Ishikawa (cell line): ENCODE results near the gene SLC25A34.
A peak's percentile ranks its signal among the peaks of the same experiment; 100 is the strongest.

ENCODE experiments used
- CEBPB ChIP-seq: IDR thresholded peaks from 2 replicates; pipeline ENCODE4 v1.6.1; 2012
- CREB1 ChIP-seq: IDR thresholded peaks from 2 replicates; pipeline ENCODE4 v1.6.1; 2012; ENCODE audit warnings: low read depth
- EGR1 ChIP-seq: IDR thresholded peaks from 2 replicates; pipeline ENCODE4 v1.6.1; 2012
- EP300 ChIP-seq: IDR thresholded peaks from 2 replicates; pipeline ENCODE4 v1.6.1; 2012; ENCODE audit warnings: borderline replicate concordance
- FOXM1 ChIP-seq: IDR thresholded peaks from 2 replicates; pipeline ENCODE4 v1.6.1; 2012; ENCODE audit warnings: low read depth, borderline replicate concordance
- MAX ChIP-seq: IDR thresholded peaks from 2 replicates; pipeline ENCODE4 v1.6.1; 2012
- NFIC ChIP-seq: IDR thresholded peaks from 2 replicates; pipeline ENCODE4 v1.6.1; 2012
- RAD21 ChIP-seq: IDR thresholded peaks from 2 replicates; pipeline ENCODE4 v1.6.1; 2012; ENCODE audit warnings: low read depth
- TAF1 ChIP-seq: IDR thresholded peaks from 2 replicates; pipeline ENCODE4 v1.6.1; 2012; ENCODE audit warnings: low read depth, mild to moderate bottlenecking
- TCF12 ChIP-seq: IDR thresholded peaks from 2 replicates; pipeline ENCODE4 v1.6.1; 2012; ENCODE audit warnings: low read depth
- TEAD4 ChIP-seq: IDR thresholded peaks from 2 replicates; pipeline ENCODE4 v1.6.1; 2012
- YY1 ChIP-seq: IDR thresholded peaks from 2 replicates; pipeline ENCODE4 v1.6.1; 2012; ENCODE audit warnings: low read depth
- ZBTB7A ChIP-seq: IDR thresholded peaks from 2 replicates; pipeline ENCODE4 v1.6.1; 2012; ENCODE audit warnings: low read depth
- TF ChIP-seq, protein P1 (sequence below): IDR thresholded peaks from 2 replicates; pipeline ENCODE4 v1.6.1; 2012
- TF ChIP-seq, protein P2 (sequence below): IDR thresholded peaks from 2 replicates; pipeline ENCODE4 v1.6.1; 2012; ENCODE audit warnings: low read depth, mild to moderate bottlenecking

Gene SLC25A34

DNA sequence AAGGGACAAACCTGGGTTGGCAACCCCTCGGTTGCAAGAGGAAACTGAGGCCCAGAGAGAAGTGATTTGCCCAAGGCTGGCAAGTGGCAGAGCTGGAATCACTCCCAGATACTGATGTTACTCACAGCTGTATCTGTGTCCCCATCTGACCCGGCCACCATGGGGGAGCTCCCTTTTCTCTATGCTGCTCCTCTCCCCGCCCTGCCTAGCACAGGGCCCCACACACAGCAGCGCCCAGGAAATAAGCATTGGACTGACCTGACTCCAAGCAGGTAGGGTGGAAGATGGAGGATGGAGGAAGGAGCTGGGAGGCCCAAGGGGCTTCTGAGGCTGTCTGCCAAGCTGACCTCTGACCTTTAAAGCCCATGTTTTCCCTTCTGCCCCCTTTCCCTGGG is 19.6 kb downstream of the SLC25A34 start:
- TF ChIP-seq TAF1 (no peak), MAX (no peak)

DNA sequence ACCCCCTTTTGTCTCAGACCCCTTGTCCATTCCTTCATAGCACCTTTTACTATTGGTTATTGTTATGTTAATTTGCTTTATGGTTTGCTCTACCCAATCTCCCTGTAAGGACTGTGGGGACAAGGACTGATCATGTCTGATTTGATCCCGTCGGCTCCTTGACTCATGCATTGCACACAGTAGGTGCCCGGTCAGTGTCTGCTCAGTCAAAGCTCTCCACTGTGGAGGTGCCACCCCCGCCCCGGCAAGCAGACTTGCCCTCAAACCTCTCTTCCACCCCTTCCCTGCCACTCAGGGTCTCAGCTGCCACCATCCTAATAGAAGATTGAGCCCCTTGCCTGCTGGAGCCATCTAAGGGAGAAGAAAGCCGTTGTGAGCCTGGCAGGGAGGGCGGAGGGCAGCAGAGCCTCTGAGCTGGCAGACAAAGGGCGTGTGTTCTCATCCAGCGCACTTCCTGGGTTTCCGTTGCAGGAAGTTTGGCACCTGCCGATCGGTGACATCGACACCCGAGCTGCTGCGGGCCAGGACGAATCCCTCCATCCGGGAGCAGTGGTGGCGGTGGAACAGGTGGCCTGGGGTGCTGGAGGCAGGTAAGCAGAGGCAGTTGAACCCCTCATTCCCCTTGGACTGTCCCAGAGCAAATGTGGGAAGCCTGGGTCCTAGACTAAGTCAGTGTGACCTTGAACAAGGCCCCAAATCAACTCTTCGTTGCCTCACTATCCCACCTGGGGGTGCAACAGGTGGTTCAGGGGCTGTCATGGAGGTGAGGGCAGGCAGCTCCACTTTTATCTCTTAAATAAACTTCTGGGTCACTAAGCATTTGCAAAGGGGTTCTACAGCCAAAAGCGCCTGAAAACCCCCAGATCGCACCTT is 20.3 kb downstream of the SLC25A34 start:
- TF ChIP-seq TAF1 (no peak), MAX (no peak), RAD21 (no peak), TCF12 (no peak), EGR1 (no peak), TEAD4 (no peak), NFIC (no peak), CREB1 (no peak), EP300 (no peak), ZBTB7A (no peak), YY1 (no peak), CEBPB (no peak)
- TF ChIP-seq, protein P1, sequence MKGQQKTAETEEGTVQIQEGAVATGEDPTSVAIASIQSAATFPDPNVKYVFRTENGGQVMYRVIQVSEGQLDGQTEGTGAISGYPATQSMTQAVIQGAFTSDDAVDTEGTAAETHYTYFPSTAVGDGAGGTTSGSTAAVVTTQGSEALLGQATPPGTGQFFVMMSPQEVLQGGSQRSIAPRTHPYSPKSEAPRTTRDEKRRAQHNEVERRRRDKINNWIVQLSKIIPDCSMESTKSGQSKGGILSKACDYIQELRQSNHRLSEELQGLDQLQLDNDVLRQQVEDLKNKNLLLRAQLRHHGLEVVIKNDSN = no peak
- TF ChIP-seq, protein P2, sequence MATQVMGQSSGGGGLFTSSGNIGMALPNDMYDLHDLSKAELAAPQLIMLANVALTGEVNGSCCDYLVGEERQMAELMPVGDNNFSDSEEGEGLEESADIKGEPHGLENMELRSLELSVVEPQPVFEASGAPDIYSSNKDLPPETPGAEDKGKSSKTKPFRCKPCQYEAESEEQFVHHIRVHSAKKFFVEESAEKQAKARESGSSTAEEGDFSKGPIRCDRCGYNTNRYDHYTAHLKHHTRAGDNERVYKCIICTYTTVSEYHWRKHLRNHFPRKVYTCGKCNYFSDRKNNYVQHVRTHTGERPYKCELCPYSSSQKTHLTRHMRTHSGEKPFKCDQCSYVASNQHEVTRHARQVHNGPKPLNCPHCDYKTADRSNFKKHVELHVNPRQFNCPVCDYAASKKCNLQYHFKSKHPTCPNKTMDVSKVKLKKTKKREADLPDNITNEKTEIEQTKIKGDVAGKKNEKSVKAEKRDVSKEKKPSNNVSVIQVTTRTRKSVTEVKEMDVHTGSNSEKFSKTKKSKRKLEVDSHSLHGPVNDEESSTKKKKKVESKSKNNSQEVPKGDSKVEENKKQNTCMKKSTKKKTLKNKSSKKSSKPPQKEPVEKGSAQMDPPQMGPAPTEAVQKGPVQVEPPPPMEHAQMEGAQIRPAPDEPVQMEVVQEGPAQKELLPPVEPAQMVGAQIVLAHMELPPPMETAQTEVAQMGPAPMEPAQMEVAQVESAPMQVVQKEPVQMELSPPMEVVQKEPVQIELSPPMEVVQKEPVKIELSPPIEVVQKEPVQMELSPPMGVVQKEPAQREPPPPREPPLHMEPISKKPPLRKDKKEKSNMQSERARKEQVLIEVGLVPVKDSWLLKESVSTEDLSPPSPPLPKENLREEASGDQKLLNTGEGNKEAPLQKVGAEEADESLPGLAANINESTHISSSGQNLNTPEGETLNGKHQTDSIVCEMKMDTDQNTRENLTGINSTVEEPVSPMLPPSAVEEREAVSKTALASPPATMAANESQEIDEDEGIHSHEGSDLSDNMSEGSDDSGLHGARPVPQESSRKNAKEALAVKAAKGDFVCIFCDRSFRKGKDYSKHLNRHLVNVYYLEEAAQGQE = no peak

- no peak for TF ChIP-seq TCF12
- TF ChIP-seq YY1 = no peak
- no peak for TF ChIP-seq TEAD4
- no peak for TF ChIP-seq ZBTB7A
- TF ChIP-seq CEBPB = no peak
- TF ChIP-seq FOXM1 = no peak
- no peak for TF ChIP-seq MAX
- no peak for TF ChIP-seq CREB1
Measured at GRCh38 chr1:15757016-15757543, 21.0 kb downstream of the SLC25A34 start.

DNA sequence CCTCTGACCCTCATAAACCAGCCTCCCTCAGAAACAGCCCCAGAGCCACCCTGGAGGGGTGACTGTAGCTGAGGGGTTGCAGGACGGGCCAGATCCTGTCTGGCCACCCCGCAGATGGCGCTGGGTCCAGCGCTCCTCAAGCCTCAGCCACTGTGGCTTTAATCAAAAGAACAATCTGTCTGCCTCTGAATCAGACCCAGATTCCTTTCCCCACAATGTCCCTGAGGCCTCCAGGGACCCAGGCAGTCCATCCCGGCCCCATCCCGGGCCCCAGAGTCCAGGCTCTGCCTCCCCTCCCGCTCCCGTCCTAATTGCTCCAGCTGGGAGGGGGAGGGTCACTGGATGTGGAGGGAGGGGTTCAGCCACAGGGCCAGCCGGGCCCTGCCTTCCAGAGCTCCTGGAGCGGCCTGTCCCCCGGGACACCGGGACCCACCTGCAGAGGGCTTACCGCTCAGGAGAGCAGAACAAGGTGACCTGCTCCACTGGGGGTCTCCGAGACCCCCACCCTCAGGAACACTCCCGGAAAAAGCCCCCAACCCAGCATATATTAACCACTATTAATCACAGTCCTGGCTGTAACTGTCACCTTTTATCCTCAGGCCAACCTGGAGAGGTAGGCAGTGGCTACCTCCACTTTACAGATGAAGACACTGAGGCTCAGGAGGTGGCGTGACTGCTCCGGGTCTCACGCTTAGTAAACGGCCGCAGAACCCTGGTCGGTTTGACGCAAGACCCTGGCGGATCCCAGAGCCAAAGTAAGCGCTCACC is 21.7 kb downstream of the SLC25A34 start:
- TF ChIP-seq NFIC (no peak), ZBTB7A (peak; percentile 90)

- TF ChIP-seq FOXM1 = no peak
- TF ChIP-seq, protein P2 = no peak
- no peak for TF ChIP-seq EP300
- no peak for TF ChIP-seq TEAD4
- TF ChIP-seq YY1 = no peak
- no peak for TF ChIP-seq CEBPB
- TF ChIP-seq ZBTB7A = no peak
- TF ChIP-seq, protein P1 = no peak
- TF ChIP-seq MAX = no peak
Measured at GRCh38 chr1:15758343-15758931, 22.4 kb downstream of the SLC25A34 start, which contains the start of gene FBLIM1. FBLIM1 (plus strand) TSS chr1:15758795; CDS start chr1:15764984, 6,189 bp downstream.
